RWPE2 (cell line): ENCODE results near the gene FAM221A.
A peak's percentile ranks its signal among the peaks of the same experiment; 100 is the strongest.
"Not testable (repeated sequence)": the region's sequence is repeated elsewhere in the genome, so short reads cannot be mapped to it uniquely, and the experiment has no call there.

ENCODE experiments used
- ATAC-seq: fragments of 200-7000 bp; cut with Tn5 transposase; 3 replicates; pipeline ENCODE4 v1.9.1; 2021; ENCODE audit warnings: low read depth
- DNase-seq: peaks from one replicate; pipeline ENCODE4 v3.0.0-alpha.2; 2020; ENCODE audit warnings: low spot score
- H3K27ac ChIP-seq: fragments of 450-650 bp; 2 replicates; pipeline ENCODE4 v1.5.1; 2017; ENCODE audit warnings: mild to moderate bottlenecking; ENCODE audit not compliant: poor library complexity, severe bottlenecking
- H3K27me3 ChIP-seq: fragments of 250-450 bp; sonication (Bioruptor Pico); 2 replicates; pipeline ENCODE4 v1.5.1; 2021; ENCODE audit warnings: mild to moderate bottlenecking, moderate library complexity; ENCODE audit not compliant: insufficient read depth, poor library complexity, severe bottlenecking
- H3K36me3 ChIP-seq: fragments of 250-450 bp; sonication (Bioruptor Pico); 2 replicates; pipeline ENCODE4 v1.5.1; 2020; ENCODE audit warnings: low read depth, mild to moderate bottlenecking, moderate library complexity
- H3K4me1 ChIP-seq: fragments of 250-450 bp; sonication (Bioruptor Pico); 2 replicates; pipeline ENCODE4 v1.5.1; 2021; ENCODE audit warnings: mild to moderate bottlenecking, moderate library complexity; ENCODE audit not compliant: insufficient read depth, poor library complexity, severe bottlenecking
- H3K4me3 ChIP-seq: fragments of 250-450 bp; sonication (Bioruptor Pico); 2 replicates; pipeline ENCODE4 v1.5.1; 2021; ENCODE audit warnings: mild to moderate bottlenecking, moderate library complexity; ENCODE audit not compliant: severe bottlenecking
- H3K9me3 ChIP-seq: fragments of 250-450 bp; sonication (Bioruptor Pico); 2 replicates; pipeline ENCODE4 v1.5.1; 2021; ENCODE audit warnings: mild to moderate bottlenecking, moderate library complexity; ENCODE audit not compliant: severe bottlenecking
- TF ChIP-seq, protein P1 (sequence below): fragments of 450-650 bp; IDR thresholded peaks from one replicate; pipeline ENCODE4 v1.5.1; 2017; ENCODE audit warnings: mild to moderate bottlenecking, moderate library complexity; ENCODE audit not compliant: poor library complexity, severe bottlenecking

Gene FAM221A

DNA sequence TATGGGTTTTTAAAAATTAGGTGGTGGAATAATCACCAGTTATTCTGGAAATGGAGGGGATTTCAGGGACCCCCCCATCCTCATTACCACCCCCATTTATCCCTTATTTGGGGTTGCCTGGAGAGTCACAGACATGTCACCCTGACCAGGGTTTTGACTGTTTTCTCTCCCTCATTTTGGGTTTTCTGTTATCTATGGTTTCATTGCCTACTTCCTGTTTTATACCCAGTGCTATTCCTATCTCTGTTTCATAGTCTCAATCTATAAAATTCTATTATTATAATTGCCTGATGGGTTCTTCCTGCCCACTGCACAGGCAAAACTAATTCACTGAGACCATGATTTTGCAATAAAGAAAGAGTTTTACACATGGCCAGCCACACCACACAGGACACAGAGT, 15.9 kb upstream of the FAM221A start:
- no peak for ATAC-seq
- Histone ChIP-seq H3K4me3 (no peak overlapping the region), H3K27me3 (no peaks in the 10 kb centered on the region), H3K27ac (no peak overlapping the region), H3K9me3 (no peaks in the 10 kb centered on the region), H3K4me1 (no peaks in the 10 kb centered on the region), H3K36me3 (no peaks in the 10 kb centered on the region)
- DNase-seq: no peak
- TF ChIP-seq, protein P1, sequence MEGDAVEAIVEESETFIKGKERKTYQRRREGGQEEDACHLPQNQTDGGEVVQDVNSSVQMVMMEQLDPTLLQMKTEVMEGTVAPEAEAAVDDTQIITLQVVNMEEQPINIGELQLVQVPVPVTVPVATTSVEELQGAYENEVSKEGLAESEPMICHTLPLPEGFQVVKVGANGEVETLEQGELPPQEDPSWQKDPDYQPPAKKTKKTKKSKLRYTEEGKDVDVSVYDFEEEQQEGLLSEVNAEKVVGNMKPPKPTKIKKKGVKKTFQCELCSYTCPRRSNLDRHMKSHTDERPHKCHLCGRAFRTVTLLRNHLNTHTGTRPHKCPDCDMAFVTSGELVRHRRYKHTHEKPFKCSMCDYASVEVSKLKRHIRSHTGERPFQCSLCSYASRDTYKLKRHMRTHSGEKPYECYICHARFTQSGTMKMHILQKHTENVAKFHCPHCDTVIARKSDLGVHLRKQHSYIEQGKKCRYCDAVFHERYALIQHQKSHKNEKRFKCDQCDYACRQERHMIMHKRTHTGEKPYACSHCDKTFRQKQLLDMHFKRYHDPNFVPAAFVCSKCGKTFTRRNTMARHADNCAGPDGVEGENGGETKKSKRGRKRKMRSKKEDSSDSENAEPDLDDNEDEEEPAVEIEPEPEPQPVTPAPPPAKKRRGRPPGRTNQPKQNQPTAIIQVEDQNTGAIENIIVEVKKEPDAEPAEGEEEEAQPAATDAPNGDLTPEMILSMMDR: no peak

DNA sequence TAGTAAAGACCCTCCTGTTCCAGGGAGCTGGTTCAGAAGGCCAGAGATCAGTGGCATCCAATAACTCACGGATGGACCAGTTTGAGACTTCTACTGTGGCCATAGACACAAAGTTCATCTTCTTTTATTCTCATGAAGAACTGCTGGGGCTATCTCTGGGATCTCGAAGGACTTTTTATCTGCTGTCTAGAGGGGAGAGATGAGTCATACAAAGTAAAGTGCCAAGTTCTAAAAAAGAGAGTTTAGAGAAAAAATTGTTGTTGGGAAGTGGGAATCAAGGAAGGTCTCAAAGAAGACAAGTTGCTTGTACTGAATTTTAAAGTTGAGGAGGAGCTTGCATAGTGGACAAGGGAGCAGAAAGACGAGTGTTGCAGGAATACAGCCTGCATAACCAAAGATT, 8.0 kb upstream of the FAM221A start:
- H3K9me3 ChIP-seq: no peaks in the 10 kb centered on the region
- no peaks in the 10 kb centered on the region for H3K27me3 ChIP-seq
- H3K27ac ChIP-seq: no peak overlapping the region
- H3K4me3 ChIP-seq: no peak overlapping the region
- no peaks in the 10 kb centered on the region for H3K36me3 ChIP-seq
- H3K4me1 ChIP-seq: no peaks in the 10 kb centered on the region
- ATAC-seq (no peak), DNase-seq (no peak)
- TF ChIP-seq, protein P1: no peak

DNA sequence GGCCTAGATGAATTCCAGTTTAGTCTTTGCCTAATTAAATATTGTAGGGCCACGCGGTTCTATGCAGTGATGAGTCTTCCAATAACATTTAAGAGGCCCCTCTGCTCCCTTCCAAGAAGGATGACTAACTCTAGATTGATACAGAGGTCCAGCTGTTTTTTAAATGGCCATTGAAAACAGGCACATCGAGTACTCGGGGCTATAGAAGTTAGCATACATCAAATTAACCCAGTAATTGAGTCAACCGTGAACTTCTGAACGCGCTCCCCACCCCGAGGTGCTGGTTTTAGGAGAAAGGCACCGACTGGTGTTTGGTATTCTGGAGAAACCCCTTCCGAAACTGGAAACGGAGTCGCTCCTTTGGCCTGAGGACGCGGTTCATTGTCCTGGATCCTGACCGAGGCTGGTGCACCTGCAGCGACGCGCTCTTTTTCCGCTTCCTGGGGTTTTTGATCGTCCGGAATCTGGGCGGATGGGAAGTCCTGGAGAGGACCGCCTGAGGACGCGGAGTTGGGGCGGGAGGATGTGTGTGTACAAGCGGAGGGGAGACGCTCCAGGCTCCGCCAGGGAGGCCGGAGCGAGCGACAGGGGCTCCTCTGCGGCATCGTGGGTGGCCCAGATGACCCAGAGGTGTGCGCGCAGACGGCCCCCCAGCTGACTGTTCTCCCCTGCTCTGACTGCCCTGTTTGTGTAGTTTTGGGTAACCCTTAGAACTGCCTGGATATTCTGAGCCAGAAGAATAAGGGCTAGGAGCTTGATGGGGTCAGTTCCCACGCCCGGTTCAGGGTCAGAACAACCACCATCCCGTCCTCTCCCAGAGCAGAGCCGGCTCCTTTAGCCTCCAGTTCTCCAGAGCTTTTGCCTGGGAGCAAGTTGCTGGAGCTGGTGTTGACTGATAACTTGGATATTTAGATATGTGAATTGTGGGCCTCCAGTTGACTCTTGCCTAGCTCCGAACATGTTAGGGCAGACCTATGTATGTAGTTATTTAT, 711 bp downstream of the FAM221A start:
- Histone ChIP-seq H3K9me3 (no peaks in the 10 kb centered on the region), H3K36me3 (no peaks in the 10 kb centered on the region), H3K4me3 (peak overlapping the region; percentile 46), H3K27ac (no peak overlapping the region), H3K27me3 (no peaks in the 10 kb centered on the region), H3K4me1 (no peaks in the 10 kb centered on the region)
- DNase-seq (no peak), ATAC-seq (peak; percentile 65)
- TF ChIP-seq, protein P1: no peak

DNA sequence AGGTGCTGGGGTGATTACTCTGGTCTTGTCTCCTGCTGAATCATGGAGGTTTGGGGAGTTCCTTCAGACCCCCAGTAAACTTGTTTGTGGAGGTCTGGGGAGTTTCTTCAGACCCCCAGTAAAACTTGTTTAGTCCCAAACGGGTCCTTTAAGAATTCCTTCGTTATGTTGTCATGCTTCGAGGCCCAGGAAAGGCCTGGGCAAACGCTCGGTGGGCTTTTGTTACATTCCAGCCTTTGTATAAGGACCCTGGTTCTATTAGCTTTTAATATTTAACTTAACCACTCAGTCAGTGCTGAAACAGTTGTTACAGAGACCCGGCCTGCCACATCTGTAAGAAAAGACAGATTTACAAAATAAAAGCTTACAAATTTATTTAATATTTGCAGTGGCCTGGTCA, 4.0 kb downstream of the FAM221A start:
- H3K27me3 ChIP-seq, H3K4me1 ChIP-seq, H3K4me3 ChIP-seq, H3K36me3 ChIP-seq, DNase-seq, H3K27ac ChIP-seq, ATAC-seq, H3K9me3 ChIP-seq: not testable (repeated sequence)

DNA sequence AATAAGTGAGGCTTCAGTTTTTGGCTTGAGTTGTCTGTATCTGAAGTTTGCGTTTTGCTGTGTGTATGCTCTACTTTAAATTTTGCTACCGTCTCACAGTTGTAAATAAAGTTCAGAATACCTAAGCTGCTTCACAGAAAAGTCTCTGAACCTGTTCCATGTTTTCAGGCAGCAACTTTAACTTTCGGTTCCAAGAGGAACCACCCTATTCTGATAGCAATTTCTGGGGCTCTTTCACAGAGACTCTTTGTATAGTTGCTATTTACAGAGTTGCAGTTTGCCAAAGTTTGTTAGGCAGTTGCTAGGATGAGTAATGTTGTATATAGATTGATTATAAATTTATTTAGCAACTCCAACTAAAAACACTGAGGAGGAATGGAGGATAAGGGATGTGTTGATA, 5.7 kb downstream of the FAM221A start:
- ATAC-seq (peak; percentile 42), DNase-seq (no peak)
- no peak overlapping the region for H3K27ac ChIP-seq
- no peak overlapping the region for H3K4me3 ChIP-seq
- H3K4me1 ChIP-seq: no peaks in the 10 kb centered on the region
- H3K27me3 ChIP-seq: no peaks in the 10 kb centered on the region
- TF ChIP-seq, protein P1: no peak
- H3K9me3 ChIP-seq: no peaks in the 10 kb centered on the region
- no peaks in the 10 kb centered on the region for H3K36me3 ChIP-seq
